ENCODE measurements around the gene LRRC3C.

LRRC3C gene

DNA sequence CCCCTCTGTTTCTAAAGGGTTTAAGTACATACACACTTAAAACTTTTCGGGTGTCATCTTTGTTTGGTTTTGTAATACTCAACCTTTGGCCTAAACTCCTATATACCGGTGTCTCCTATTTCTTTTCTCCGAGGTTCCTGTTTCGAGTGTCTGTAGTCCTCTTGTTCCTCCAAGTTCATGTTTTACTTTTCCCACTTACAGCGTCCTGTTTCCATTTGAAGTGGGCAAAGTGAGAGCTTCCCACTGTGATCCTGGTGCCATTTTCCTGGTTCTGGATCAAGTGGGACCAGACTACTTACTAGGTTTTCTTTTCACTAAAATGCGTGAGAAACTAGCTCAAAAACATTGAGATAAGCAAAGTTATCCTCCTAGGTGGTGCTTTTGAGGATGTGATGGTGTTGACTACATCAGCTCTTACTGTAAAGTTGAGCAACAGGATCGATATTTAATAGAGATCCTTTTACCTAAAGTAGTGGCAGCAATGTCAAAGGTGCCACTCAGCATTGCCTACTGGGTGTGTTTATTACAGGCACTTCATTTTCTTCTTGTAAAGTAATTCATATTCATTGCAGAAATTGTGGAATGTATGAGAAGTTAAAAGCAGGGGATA lies 54.3 kb downstream of the LRRC3C start:
- Mint-ChIP-seq H3K4me1 (peaks cover 33% of the 10 kb centered on the region), H3K9me3 (no peaks in the 10 kb centered on the region), H3K27ac (peak overlapping the region; percentile 93), H3K36me3 (peaks cover 28% of the 10 kb centered on the region), H3K4me3 (peak overlapping the region; percentile 86), H3K27me3 (peaks cover 24% of the 10 kb centered on the region)
- CTCF ChIA-PET: interaction anchor here (1.1 to 4.0 kb wide), 4 partner anchors 25 to 360 kb away, joined by 4 to 53 read pairs (median 6); no protein-coding TSS in a partner anchor
- no peak for DNase-seq

DNA sequence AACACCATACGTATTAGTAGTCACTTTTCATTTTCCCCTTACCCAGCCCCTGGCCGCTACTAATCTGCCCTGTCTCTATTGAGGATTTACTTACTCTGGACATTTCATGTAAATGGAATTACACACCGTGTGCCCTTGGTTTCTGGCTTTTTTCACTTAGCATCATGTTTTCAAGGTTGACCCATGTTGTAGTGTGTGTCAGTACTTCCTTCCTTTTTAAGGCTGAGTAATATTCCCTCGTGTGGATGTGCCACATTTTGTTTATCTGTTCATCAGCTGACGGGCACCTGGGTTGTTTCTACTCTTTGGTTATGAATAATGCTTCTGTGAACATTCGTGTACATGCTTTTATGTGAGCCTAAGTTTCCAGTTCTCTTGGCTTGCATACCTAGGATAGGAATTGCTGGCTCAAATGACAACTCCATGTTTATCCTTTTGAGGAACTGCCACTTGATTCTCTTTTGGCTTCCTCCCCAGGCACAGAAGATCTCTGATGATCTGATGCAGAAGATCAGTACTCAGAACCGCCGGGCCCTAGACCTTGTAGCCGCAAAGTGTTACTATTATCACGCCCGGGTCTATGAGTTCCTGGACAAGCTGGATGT lies 60.8 kb downstream of the LRRC3C start:
- no peak overlapping the region for H3K4me3 Mint-ChIP-seq
- no peak for DNase-seq
- CTCF ChIA-PET: interaction anchor here (1.1 kb wide), 1 partner anchor 97 kb away, joined by 3 read pairs; no protein-coding TSS in a partner anchor

DNA sequence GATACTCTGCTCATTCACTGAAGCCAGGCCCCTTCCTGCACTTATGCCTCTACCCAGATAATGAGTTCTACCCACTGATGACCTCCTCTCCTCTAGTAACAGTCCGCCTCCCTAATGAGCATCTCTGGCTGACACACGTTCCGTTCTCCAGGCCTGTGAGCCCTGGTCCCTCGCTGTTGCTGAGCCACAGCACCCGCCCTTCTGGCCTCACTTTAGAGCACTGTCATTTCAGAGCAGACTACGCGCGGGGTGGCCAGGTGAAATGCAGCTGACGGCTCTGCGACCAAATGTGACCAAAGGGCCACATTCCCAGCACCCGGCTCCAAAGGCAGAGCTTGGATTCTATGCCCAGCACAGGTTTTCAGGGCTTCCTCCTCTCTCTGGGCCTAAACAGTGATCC lies 66.9 kb downstream of the LRRC3C start:
- H3K27ac Mint-ChIP-seq: no peak overlapping the region
- H3K9me3 Mint-ChIP-seq: no peaks in the 10 kb centered on the region
- H3K4me1 Mint-ChIP-seq: no peaks in the 10 kb centered on the region
- CTCF ChIA-PET: no interaction called here
- no peak overlapping the region for H3K4me3 Mint-ChIP-seq
- no peak for DNase-seq
- H3K36me3 Mint-ChIP-seq: peaks cover 58% of the 10 kb centered on the region
- no peaks in the 10 kb centered on the region for H3K27me3 Mint-ChIP-seq

More for the DNA sequence above, 60.8 kb downstream of the LRRC3C start:
- no peak overlapping the region for H3K27ac Mint-ChIP-seq
- no peaks in the 10 kb centered on the region for H3K27me3 Mint-ChIP-seq
- H3K4me1 Mint-ChIP-seq: peaks cover 6% of the 10 kb centered on the region
- H3K36me3 Mint-ChIP-seq: peaks cover 68% of the 10 kb centered on the region
- H3K9me3 Mint-ChIP-seq: no peaks in the 10 kb centered on the region

Measured in activated naive CD4-positive, alpha-beta T cell treated with anti-CD3 and anti-CD28 coated beads, Interleukin-2, amount 10 ng/mL, durations not matched to agents 7 days and 5 days (primary cell).